Coronary artery (tissue), 2 donors: ENCODE results near the gene CYP8B1.

Experiments
- DNase-seq: peaks from one replicate; pipeline ENCODE4 v3.0.0-alpha.2; 2017; ENCODE audit warnings: low spot score
- H3K27ac ChIP-seq, 2 donors: fragments of 200-600 bp; sonication (generic); one replicate each; pipeline ENCODE4 v1.5.1; 2016 to 2019
- H3K4me3 ChIP-seq: fragments of 200-600 bp; sonication (generic); 2 replicates; pipeline ENCODE4 v1.5.1; 2016; ENCODE audit warnings: mild to moderate bottlenecking, moderate library complexity
- CTCF ChIP-seq: fragments of 200-600 bp; sonication (generic); IDR thresholded peaks from one replicate; pipeline ENCODE4 v1.5.1; 2019; ENCODE audit warnings: antibody characterized with exemption

The CYP8B1 gene

GRCh38 chr3:42868841-42869240 lies 6.8 kb downstream of the CYP8B1 start:
- no peak overlapping the region for H3K27ac ChIP-seq
- H3K4me3 ChIP-seq = no peak overlapping the region
- DNase-seq = no peak
- no peak for TF ChIP-seq CTCF

- TF ChIP-seq CTCF = no peak
- Histone ChIP-seq H3K27ac (no peak overlapping the region), H3K4me3 (no peak overlapping the region)
- DNase-seq = no peak
Measured at GRCh38 chr3:42867138-42867537, 8.5 kb downstream of the CYP8B1 start.

GRCh38 chr3:42865256-42865655 lies 10.4 kb downstream of the CYP8B1 start:
- H3K27ac ChIP-seq = no peak overlapping the region
- DNase-seq = peak; percentile 53
- H3K4me3 ChIP-seq = no peak overlapping the region
- no peak for TF ChIP-seq CTCF

GRCh38 chr3:42864321-42864950 lies 11.2 kb downstream of the CYP8B1 start:
- peak; percentile 59 for DNase-seq
- no peak overlapping the region for H3K27ac ChIP-seq
- TF ChIP-seq CTCF = no peak
- H3K4me3 ChIP-seq = no peak overlapping the region

- no peak for DNase-seq
- no peak for TF ChIP-seq CTCF
- Histone ChIP-seq H3K27ac (no peak overlapping the region), H3K4me3 (no peak overlapping the region)
Measured at GRCh38 chr3:42856544-42856943, 19.1 kb downstream of the CYP8B1 start.

- no peak overlapping the region for H3K4me3 ChIP-seq
- TF ChIP-seq CTCF = no peak
- H3K27ac ChIP-seq = no peak overlapping the region
- DNase-seq = no peak
Measured at GRCh38 chr3:42855547-42856380, 19.9 kb downstream of the CYP8B1 start.

- Histone ChIP-seq H3K4me3 (no peak overlapping the region), H3K27ac (no peak overlapping the region)
- DNase-seq = peak; percentile 36
- no peak for TF ChIP-seq CTCF
Measured at GRCh38 chr3:42855219-42855546, 20.5 kb downstream of the CYP8B1 start.
